Left renal pelvis (tissue), 4 donors: Measurements from ENCODE around the gene RPL14. TPM values are rescaled to one million over a fixed set of nuclear protein-coding genes. Genes with fewer than 3 reads are reported as not detected.

ENCODE experiments used
- DNase-seq, 4 donors: peaks; one replicate each; pipeline ENCODE4 v3.0.0-alpha.2; 2013; ENCODE audit warnings: low read depth in 4 of 4, low spot score in 3 of 4
- polyA plus RNA-seq, 4 donors: library from polyadenylated mRNA; unstranded; fragments of 120-200 nt; gene quantifications; one replicate each; pipeline ENCODE4 v1.2.1, GENCODE V29; 2013; ENCODE audit not compliant: insufficient read length in 4 of 4

The RPL14 gene
- polyA plus RNA-seq, 4 donors, result 1,655 to 1,981 (median 1,703) TPM

- DNase-seq, result no peak
Measured at GRCh38 chr3:40516201-40516600, 59.1 kb downstream of the RPL14 start.

- DNase-seq, result no peak
Measured at GRCh38 chr3:40518067-40518466, 60.9 kb downstream of the RPL14 start.

Other genes starting within 250 kb of the RPL14 start
- 100 to 1,000 TPM; 105 to 139 (median 124) TPM for gene EIF1B, start 147.6 kb upstream of the RPL14 start, polyA plus RNA-seq
- 1 to 10 TPM; 2.1 to 5.7 (median 2.7) TPM for gene ENTPD3, start 70.2 kb upstream of the RPL14 start, polyA plus RNA-seq
- 1 to 10 TPM; 5.7 to 9.0 (median 7.0) TPM for gene ZNF619, start 19.8 kb downstream of the RPL14 start, polyA plus RNA-seq
- 10 to 100 TPM in 3 of 4 donors, 1 to 10 TPM in 1; 3.5 to 11.6 (median 11.2) TPM for gene ZNF620, start 48.7 kb downstream of the RPL14 start, polyA plus RNA-seq
- gene ZNF621, start 67.6 kb downstream of the RPL14 start, polyA plus RNA-seq, result 10 to 100 TPM; 19.1 to 31.4 (median 29.5) TPM